NCI-H510A (cell line): ENCODE data around the gene RNF213.
"Not testable (repeated sequence)": the region's sequence is repeated elsewhere in the genome, so short reads cannot be mapped to it uniquely, and the experiment has no call there.

Source experiments
- DNase-seq: peaks from one replicate; lab custom pipeline; 2025; lab: John Stamatoyannopoulos, UW

The RNF213 gene

GRCh38 chr17:80224683-80225082 is 36.0 kb upstream of the RNF213 start:
- no peak for DNase-seq

- DNase-seq: no peak
Measured at GRCh38 chr17:80225230-80225629, 35.4 kb upstream of the RNF213 start.

DNA sequence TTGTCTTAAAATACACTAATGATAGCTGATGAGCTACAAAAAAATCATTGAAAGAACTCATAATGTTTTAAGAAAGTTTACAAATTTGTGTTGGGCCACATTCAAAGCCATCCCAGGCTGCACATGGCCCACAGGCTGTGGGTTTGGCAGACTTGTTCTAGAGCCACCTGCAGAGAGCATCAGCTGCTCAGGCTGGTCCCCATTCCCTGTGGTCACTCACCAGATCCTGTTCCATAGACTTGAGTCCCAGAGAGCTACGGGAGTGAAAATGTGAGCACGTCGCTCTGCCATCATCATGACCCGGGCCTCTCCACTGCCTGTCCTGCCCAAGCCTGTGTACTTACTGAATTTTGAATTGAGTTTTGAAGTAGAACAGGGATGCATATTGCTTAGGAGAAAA is 33.5 kb upstream of the RNF213 start:
- DNase-seq: no peak

GRCh38 chr17:80227666-80228065 is 33.0 kb upstream of the RNF213 start:
- no peak for DNase-seq

DNA sequence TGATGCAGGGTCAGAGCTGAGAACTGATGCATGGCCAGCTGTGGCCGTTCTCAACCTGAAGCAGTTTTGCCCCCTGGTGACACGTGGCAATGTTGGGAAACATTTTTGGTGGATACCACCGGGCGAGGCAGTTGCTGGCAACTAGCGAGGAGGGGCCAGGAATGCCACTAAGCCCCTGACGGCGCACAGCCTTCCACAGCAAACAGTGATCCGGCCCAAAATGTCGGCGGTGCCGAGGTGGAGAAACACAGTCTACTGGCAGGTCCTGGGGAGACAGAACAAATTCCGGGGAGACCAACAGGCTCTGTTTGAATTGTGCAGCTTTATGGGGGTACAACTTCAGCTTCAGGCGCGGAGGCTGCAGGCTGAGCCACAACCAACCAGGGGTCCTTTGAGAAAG is 32.2 kb upstream of the RNF213 start:
- no peak for DNase-seq

GRCh38 chr17:80229011-80229410 is 31.6 kb upstream of the RNF213 start:
- no peak for DNase-seq

- DNase-seq: no peak
Measured at GRCh38 chr17:80232438-80232837, 28.2 kb upstream of the RNF213 start.

DNA sequence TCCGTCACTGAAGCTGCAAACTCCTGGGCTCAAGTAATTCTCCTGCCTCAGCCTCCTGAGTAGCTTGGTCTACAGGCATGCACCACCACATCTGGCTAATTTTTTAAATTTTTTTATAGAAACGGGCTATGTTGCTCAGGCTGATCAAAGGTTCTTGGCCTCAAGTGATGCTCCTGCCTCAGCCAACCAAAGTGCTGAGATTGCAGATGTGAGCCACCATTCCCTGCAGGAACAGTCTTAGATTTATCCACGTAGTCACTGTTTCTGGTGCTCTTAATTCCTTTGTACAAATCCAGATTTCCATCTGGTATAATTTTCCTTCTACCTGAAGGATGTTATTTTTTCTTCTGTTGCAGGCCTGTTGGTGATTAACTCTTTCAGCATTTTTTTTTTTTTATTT is 27.4 kb upstream of the RNF213 start:
- DNase-seq: no peak

GRCh38 chr17:80236911-80237310 is 23.7 kb upstream of the RNF213 start:
- no peak for DNase-seq

DNA sequence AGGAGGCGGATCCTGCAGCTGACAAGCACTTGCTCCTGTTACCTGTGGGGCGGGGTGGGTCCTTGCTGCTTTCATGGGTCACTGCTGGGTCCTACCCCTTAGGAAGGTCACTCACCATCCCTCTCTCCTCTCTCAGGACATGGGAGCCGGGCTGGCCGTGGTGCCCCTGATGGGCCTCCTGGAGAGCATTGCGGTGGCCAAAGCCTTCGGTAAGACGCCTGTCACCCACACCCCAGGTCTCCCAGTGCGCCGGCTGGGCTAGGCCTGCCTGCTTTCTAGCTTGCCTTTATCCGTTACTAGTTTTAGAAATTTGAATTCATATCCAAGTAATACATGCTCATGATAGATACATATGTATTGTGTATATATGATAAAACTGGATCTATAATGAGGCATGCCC is 23.3 kb upstream of the RNF213 start:
- peak; percentile 71 for DNase-seq

- DNase-seq: no peak
Measured at GRCh38 chr17:80242505-80242904, 18.1 kb upstream of the RNF213 start.

- DNase-seq: no peak
Measured at GRCh38 chr17:80243526-80244433, 16.9 kb upstream of the RNF213 start.

DNA sequence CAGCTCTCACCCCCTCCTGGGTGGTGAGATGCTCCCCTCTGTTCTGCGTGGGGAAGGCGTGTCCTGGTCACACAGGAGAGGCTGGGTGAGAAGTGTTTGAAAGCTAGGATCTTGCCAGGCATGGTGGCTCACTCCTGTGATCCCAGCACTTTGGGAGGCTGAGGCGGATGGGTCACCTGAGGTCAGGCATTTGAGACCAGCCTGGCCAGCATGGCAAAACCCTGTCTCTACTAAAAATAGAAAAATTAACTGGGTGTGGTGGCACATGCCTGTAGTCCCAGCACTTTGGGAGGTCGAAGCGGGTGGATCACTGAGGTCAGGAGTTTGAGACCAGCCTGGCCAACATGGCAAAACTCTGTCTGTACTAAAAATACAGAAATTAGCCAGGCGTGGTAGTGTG is 16.2 kb upstream of the RNF213 start:
- not testable (repeated sequence) for DNase-seq

DNA sequence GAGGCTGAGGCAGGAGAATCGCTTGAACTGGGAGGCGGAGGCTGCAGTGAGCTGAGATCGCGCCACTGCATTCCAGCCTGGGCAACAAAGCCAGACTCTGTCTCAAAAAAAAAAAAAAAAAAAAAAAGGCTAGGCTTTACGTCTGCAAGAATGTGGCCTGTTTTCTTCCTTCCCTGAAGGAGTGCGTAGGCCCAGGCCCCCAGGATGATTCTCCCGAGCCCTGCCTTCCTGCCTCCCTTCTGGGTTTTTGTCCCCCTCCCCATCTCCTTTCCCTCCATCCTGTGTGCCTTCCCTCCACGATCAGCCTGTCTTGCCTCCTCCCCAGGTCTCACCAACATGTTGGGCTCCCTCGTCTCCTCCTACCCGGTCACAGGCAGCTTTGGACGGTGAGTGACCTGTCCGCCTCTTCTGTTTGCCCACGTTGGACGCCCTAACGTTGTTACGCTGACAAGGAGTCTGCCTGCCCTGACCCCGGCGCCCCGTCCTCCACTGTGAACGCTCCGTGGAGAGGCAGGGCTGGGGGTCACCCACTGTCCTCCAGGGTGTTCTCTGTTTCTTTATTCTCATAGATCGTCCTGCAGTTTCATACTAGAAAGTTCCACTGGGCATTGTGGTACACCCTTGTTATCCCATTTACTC is 15.7 kb upstream of the RNF213 start:
- DNase-seq: no peak

DNA sequence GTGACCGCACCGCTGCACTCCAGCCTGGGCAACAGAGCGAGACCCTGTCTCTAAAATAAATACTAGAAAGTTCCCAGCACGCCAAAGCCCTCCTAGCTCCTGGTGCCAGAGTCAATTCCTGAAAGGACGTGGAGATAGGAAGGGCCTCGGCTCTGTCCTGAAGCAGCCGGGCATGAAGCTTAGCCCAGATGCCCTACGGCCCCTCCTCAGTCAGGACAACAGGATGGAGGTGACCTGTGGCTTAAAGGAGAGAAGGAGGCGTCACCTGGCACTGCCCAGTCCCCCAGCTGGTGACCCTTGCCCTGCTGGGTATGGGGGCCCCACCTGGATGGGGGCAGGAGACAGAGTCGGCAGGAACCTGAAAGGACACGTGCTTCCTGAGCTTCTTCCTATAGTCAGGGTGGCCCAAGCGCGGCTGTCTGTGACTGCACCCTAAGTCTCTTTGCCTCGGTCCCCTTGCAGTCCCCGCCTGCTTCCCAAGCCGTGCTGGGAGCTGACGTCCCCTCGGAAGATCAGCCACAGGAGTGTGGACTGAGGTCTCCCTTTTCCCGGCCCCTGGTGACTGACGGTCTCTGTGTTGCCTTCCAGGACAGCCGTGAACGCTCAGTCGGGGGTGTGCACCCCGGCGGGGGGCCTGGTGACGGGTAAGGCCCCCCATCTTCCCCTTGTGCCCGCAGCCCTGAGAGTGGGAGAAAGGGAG is 14.9 kb upstream of the RNF213 start:
- DNase-seq: no peak

DNA sequence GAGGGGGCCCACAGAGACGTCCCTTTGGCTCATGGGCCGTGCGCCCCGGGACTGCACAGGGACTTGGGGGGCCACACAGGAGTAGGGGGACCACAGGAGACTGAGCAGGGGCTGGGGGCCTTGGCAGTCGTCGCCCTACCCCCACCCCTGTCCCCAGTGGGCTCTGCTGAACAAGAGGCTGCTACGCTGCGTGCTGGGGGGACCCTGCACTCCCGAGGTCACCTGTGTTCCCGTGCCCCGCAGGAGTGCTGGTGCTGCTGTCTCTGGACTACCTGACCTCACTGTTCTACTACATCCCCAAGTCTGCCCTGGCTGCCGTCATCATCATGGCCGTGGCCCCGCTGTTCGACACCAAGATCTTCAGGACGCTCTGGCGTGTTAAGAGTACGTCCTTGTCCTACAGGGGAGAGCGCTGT is 14.4 kb upstream of the RNF213 start:
- DNase-seq: no peak

- DNase-seq: no peak
Measured at GRCh38 chr17:80246726-80247125, 13.9 kb upstream of the RNF213 start.

DNA sequence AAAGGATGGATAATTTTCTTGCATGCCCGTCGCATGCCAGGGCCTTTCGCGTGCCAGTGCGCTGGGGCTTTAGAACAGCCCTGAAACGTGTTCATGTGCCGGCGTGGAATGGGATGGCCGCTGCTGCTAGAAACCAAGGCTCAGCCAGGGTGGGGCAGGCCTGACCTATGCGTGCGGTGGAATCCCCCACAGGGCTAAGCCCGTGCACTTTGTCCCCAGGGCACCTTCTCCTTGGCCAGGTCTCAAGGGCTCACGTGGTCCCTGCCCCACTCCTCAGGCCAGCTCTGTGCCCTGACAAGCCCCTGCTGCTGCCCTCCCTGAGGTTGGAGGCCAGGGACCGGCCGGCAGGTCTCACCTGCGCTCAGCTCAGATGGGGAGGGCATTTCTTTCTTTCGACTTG is 13.1 kb upstream of the RNF213 start:
- DNase-seq: no peak

GRCh38 chr17:80248001-80248893 is 12.4 kb upstream of the RNF213 start:
- no peak for DNase-seq

GRCh38 chr17:80248894-80249710 is 11.6 kb upstream of the RNF213 start:
- DNase-seq: no peak

- DNase-seq: no peak
Measured at GRCh38 chr17:80251966-80252365, 8.7 kb upstream of the RNF213 start.
